ENCODE results near the gene AKAP10.

AKAP10 gene

DNA sequence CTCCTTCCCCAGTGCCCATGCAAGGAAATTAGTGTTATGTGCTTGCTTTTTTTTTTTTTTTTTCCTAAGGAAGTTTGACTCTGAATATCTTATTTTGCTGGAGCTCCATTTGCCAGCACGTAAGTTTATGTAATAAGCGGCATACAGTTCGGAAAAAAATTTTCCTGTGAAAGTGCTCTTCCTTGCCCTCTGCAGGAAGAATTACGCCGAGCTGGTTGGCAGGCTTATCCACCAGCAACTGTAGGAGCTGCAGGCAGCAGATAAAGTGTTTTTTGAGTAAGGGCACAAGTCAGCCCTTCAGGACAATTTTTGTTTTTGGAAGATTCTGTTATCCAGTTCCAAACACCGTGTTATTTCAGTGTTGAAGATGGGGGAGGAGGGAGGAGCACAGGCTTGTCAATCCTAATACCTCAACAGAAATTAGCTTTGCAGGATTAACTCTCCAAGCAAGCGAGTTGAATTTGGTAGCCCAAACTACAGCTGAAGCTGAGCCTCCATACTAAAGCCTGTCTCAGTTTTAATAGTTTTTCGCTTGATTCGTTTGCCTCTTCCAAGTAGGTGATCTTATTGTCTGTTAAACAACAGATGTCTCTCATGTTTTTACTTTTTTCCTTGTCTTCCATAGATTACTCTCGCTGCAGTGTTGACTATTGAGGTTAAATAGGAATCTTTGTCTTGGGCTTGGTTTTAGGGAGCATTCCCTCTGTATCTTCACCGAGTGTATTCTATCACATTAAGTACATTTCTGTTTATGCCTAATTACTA lies 32.7 kb upstream of the AKAP10 start:
- TF ChIP-seq, protein P1, sequence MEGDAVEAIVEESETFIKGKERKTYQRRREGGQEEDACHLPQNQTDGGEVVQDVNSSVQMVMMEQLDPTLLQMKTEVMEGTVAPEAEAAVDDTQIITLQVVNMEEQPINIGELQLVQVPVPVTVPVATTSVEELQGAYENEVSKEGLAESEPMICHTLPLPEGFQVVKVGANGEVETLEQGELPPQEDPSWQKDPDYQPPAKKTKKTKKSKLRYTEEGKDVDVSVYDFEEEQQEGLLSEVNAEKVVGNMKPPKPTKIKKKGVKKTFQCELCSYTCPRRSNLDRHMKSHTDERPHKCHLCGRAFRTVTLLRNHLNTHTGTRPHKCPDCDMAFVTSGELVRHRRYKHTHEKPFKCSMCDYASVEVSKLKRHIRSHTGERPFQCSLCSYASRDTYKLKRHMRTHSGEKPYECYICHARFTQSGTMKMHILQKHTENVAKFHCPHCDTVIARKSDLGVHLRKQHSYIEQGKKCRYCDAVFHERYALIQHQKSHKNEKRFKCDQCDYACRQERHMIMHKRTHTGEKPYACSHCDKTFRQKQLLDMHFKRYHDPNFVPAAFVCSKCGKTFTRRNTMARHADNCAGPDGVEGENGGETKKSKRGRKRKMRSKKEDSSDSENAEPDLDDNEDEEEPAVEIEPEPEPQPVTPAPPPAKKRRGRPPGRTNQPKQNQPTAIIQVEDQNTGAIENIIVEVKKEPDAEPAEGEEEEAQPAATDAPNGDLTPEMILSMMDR (IDR thresholded peaks at IDR 0.05; ENCODE audit: low read depth, low read length): peak; percentile 59
- DNase-seq (ENCODE audit: low read depth in 2 of 2): peak; percentile 66 to 80
- peak overlapping the region; percentile 18 to 43 for H3K4me3 ChIP-seq (replicated peaks in 1 of 2; ENCODE audit: low read depth in 2 of 2, low read length in 2 of 2)

- DNase-seq (ENCODE audit: low read depth in 2 of 2): peak; percentile 55 to 66
- peak within 1 kb of the TSS; percentile 62 to 63 for H3K4me3 ChIP-seq (replicated peaks in 1 of 2; ENCODE audit: low read depth in 2 of 2, low read length in 2 of 2)
- TF ChIP-seq, protein P1 (IDR thresholded peaks at IDR 0.05; ENCODE audit: low read depth, low read length): peak; percentile 49
Measured at GRCh38 chr17:20009302-20010098, 31.9 kb upstream of the AKAP10 start, which contains the start of gene SPECC1. Gene SPECC1 (plus strand): TSS chr17:20009359. CDS start chr17:20096652, 87,293 bp downstream.

GRCh38 chr17:20009052-20009301 lies 31.3 kb upstream of the AKAP10 start:
- TF ChIP-seq, protein P1 (IDR thresholded peaks at IDR 0.05; ENCODE audit: low read depth, low read length): no peak
- no peak for DNase-seq (ENCODE audit: low read depth in 2 of 2)
- peak overlapping the region; percentile 62 to 63 for H3K4me3 ChIP-seq (replicated peaks in 1 of 2; ENCODE audit: low read depth in 2 of 2, low read length in 2 of 2)

GRCh38 chr17:20008242-20009051 lies 30.8 kb upstream of the AKAP10 start:
- peak overlapping the region; percentile 62 to 63 for H3K4me3 ChIP-seq (replicated peaks in 1 of 2; ENCODE audit: low read depth in 2 of 2, low read length in 2 of 2)
- TF ChIP-seq, protein P1 (IDR thresholded peaks at IDR 0.05; ENCODE audit: low read depth, low read length): no peak
- DNase-seq (ENCODE audit: low read depth in 2 of 2): no peak

DNA sequence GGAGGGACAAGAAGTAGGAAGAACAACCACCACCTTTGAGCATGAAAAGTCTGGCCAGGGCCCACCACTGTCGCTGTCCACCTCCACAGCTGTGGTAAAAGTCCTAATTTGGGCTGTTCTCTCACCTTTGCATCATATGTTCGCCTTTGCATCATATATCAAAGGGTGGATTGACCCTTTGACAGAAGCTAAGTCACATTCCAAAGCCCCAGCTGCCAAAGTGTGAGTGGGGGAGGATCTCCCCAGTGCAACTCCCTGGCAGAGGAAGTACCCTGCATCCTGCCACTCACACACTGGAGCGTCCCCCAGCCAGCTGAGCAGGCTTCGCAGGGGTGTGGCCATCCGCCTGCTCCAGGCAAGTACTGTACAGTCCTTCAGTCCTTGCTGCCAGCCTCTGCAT lies 18.9 kb upstream of the AKAP10 start:
- TF ChIP-seq, protein P1 (IDR thresholded peaks at IDR 0.05; ENCODE audit: low read depth, low read length): no peak
- H3K4me3 ChIP-seq (replicated peaks in 1 of 2; ENCODE audit: low read depth in 2 of 2, low read length in 2 of 2): no peak overlapping the region
- no peak for DNase-seq (ENCODE audit: low read depth in 2 of 2)

DNA sequence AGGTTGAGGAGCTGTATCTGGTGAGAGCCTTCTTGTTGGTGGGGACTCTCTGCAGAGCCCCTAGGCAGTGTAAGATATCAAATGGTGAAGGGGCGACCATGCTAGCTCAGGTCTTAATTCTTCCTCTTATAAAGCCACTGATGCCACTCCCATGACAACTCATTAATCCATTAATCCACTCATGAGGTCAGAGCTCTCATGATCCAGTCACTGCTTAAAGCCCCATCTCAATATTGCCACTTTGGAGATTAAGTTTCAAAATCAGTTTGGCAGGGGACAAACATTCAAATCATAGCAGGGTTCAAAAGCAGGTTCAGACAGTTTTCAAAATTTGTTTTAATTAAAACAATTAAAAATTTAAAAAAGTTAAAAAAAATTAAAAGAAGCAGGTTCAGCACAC lies 18.5 kb upstream of the AKAP10 start:
- DNase-seq (ENCODE audit: low read depth in 2 of 2): no peak
- TF ChIP-seq, protein P1 (IDR thresholded peaks at IDR 0.05; ENCODE audit: low read depth, low read length): no peak
- H3K4me3 ChIP-seq (replicated peaks in 1 of 2; ENCODE audit: low read depth in 2 of 2, low read length in 2 of 2): no peak overlapping the region

Measured in cardiac fibroblast (primary cell).